GM23338 (cell line): Measurements from ENCODE around the gene XRRA1. TPM values are rescaled to one million over a fixed set of nuclear protein-coding genes. Genes with fewer than 3 reads are reported as not detected.

Experiments
- ATAC-seq: fragments of 200-7000 bp; cut with Tn5 transposase; 3 replicates; pipeline ENCODE4 v1.9.1; 2020
- DNase-seq: peaks from one replicate; pipeline ENCODE4 v3.0.0-alpha.2; 2015; ENCODE audit warnings: low spot score
- H2AFZ ChIP-seq: fragments of 200-600 bp; sonication (generic); 2 replicates; pipeline ENCODE4 v1.8.0; 2016; ENCODE audit warnings: antibody characterized with exemption, mild to moderate bottlenecking, moderate library complexity
- H3F3A ChIP-seq: fragments of 200-600 bp; sonication (generic); replicated peaks from 2 replicates; pipeline ENCODE4 v1.8.0; 2017; ENCODE audit warnings: antibody characterized with exemption, mixed run types, low read depth
- H3K27ac ChIP-seq: fragments of 200-600 bp; sonication (generic); 2 replicates; pipeline ENCODE4 v1.6.1; 2016; ENCODE audit warnings: low read depth
- H3K27me3 ChIP-seq: fragments of 200-600 bp; sonication (generic); 2 replicates; pipeline ENCODE4 v1.8.0; 2016; ENCODE audit warnings: mild to moderate bottlenecking, mixed run types, moderate library complexity; ENCODE audit not compliant: insufficient read depth
- H3K36me3 ChIP-seq: fragments of 200-600 bp; sonication (generic); 2 replicates; pipeline ENCODE4 v1.8.0; 2016; ENCODE audit warnings: mild to moderate bottlenecking; ENCODE audit not compliant: insufficient read depth
- H3K4me1 ChIP-seq: fragments of 200-600 bp; sonication (generic); 2 replicates; pipeline ENCODE4 v1.8.0; 2016; ENCODE audit warnings: mild to moderate bottlenecking, moderate library complexity; ENCODE audit not compliant: insufficient read depth
- H3K4me2 ChIP-seq: fragments of 200-600 bp; sonication (generic); 2 replicates; pipeline ENCODE4 v1.7.1; 2017; ENCODE audit warnings: mixed run types
- H3K4me3 ChIP-seq: fragments of 200-600 bp; sonication (generic); 2 replicates; pipeline ENCODE4 v1.6.1; 2016; ENCODE audit warnings: mixed run types
- H3K79me2 ChIP-seq: fragments of 200-600 bp; sonication (generic); replicated peaks from 2 replicates; pipeline ENCODE4 v1.8.0; 2017; ENCODE audit warnings: mild to moderate bottlenecking; ENCODE audit not compliant: insufficient read depth
- H3K9me2 ChIP-seq: fragments of 200-600 bp; sonication (generic); 2 replicates; pipeline ENCODE4 v1.8.0; 2017; ENCODE audit not compliant: insufficient read depth
- H4K20me1 ChIP-seq: fragments of 200-600 bp; sonication (generic); replicated peaks from 2 replicates; pipeline ENCODE4 v1.8.0; 2017; ENCODE audit warnings: mild to moderate bottlenecking; ENCODE audit not compliant: insufficient read depth
- H3K27ac Mint-ChIP-seq: 2 replicates; pipeline ENCODE4 v1.8.0; 2020; ENCODE audit warnings: inconsistent platforms, mild to moderate bottlenecking, moderate library complexity, mixed read lengths
- H3K27me3 Mint-ChIP-seq: 3 replicates; pipeline ENCODE4 v1.8.0; 2022; ENCODE audit warnings: low read depth, mild to moderate bottlenecking, moderate library complexity, mixed read lengths, inconsistent platforms; ENCODE audit not compliant: insufficient read depth, poor library complexity
- H3K36me3 Mint-ChIP-seq: 3 replicates; pipeline ENCODE4 v1.8.0; 2021; ENCODE audit warnings: low read depth, mild to moderate bottlenecking, inconsistent platforms, moderate library complexity, mixed read lengths
- H3K4me1 Mint-ChIP-seq: 3 replicates; pipeline ENCODE4 v1.8.0; 2020; ENCODE audit warnings: mild to moderate bottlenecking, inconsistent platforms, mixed read lengths
- H3K4me3 Mint-ChIP-seq: 3 replicates; pipeline ENCODE4 v1.8.0; 2021; ENCODE audit warnings: moderate library complexity, mild to moderate bottlenecking, inconsistent platforms, mixed read lengths
- H3K9me3 Mint-ChIP-seq: 3 replicates; pipeline ENCODE4 v1.8.0; 2020; ENCODE audit warnings: moderate library complexity, mild to moderate bottlenecking, inconsistent platforms, mixed read lengths
- CREB1 ChIP-seq: fragments of 250-450 bp; sonication (Bioruptor Pico); IDR thresholded peaks from 2 replicates; pipeline ENCODE4 v1.5.0; 2020; ENCODE audit warnings: low read depth, mild to moderate bottlenecking, moderate library complexity
- CTCF ChIP-seq, 2 experiments: fragments of 200-600 bp in 1 of 2; sonication (generic) in 1 of 2; conservative IDR thresholded peaks; 2 replicates each; pipeline versions ENCODE4 v1.5.1 to v1.6.1; 2016 to 2017; ENCODE audit warnings: antibody characterized with exemption in 2 of 2, low read depth in 2 of 2, mild to moderate bottlenecking in 2 of 2, moderate library complexity in 1 of 2
- ETS1 ChIP-seq: IDR thresholded peaks from 2 replicates; pipeline ENCODE4 v1.6.1; 2016; ENCODE audit warnings: antibody characterized with exemption
- EZH2phosphoT487 ChIP-seq: fragments of 200-600 bp; sonication (generic); IDR thresholded peaks from one replicate; pipeline ENCODE4 v1.8.1; 2018; ENCODE audit warnings: antibody characterized with exemption; ENCODE audit not compliant: unreplicated experiment
- NANOG ChIP-seq: IDR thresholded peaks from 2 replicates; pipeline ENCODE4 v1.6.1; 2016; ENCODE audit warnings: antibody characterized with exemption, borderline replicate concordance
- POLR2AphosphoS5 ChIP-seq: IDR thresholded peaks from 2 replicates; pipeline ENCODE4 v1.6.1; 2016; ENCODE audit warnings: antibody characterized with exemption, low read depth
- REST ChIP-seq: IDR thresholded peaks from one replicate; pipeline ENCODE4 v1.6.1; 2018; ENCODE audit warnings: antibody characterized with exemption; ENCODE audit not compliant: unreplicated experiment
- STAT1 ChIP-seq: IDR thresholded peaks from one replicate; pipeline ENCODE4 v1.6.1; 2016; ENCODE audit warnings: antibody characterized with exemption; ENCODE audit not compliant: unreplicated experiment
- ZNF114 ChIP-seq: fragments of 250-450 bp; sonication (Bioruptor Pico); IDR thresholded peaks from 2 replicates; pipeline ENCODE4 v1.5.0; 2020; ENCODE audit warnings: mild to moderate bottlenecking, moderate library complexity
- ZNF331 ChIP-seq: fragments of 250-450 bp; sonication (Bioruptor Pico); IDR thresholded peaks from 2 replicates; pipeline ENCODE4 v1.5.0; 2020; ENCODE audit warnings: low read depth, mild to moderate bottlenecking, moderate library complexity
- ZNF462 ChIP-seq: fragments of 250-450 bp; sonication (Bioruptor Pico); IDR thresholded peaks from 2 replicates; pipeline ENCODE4 v1.5.0; 2020; ENCODE audit warnings: mild to moderate bottlenecking, moderate library complexity
- polyA plus RNA-seq: library from polyadenylated mRNA; unstranded; fragments of >200 nt; fragmentation: Nextera tagmentation; extraction: Ambion mirVana; gene quantifications from 2 replicates; pipeline ENCODE4 v1.2.1, GENCODE V29; 2016
- total RNA-seq: library from RNA; depleted of rRNA; stranded (reverse); fragments of >200 nt; shearing (Covaris generic); gene quantifications from 2 replicates; pipeline ENCODE4 v1.2.3, GENCODE V29; 2014

Gene XRRA1
- total and polyA plus RNA-seq, 2 experiments from 2014 or later, result 4.9 to 5.4 TPM

- no peak for TF ChIP-seq ETS1
- TF ChIP-seq EZH2phosphoT487, result no peak
- no peak for TF ChIP-seq CTCF (conservative IDR thresholded peaks at IDR 0.05; ENCODE audit: low read depth in 2 of 2)
- TF ChIP-seq ZNF331, result no peak
- TF ChIP-seq POLR2AphosphoS5, result no peak
Measured at GRCh38 chr11:74816664-74817063, 132.2 kb downstream of the XRRA1 start (continued).

- ATAC-seq, result no peak
- H3K27me3 Mint-ChIP-seq, result no peaks in the 10 kb centered on the region
- no peaks in the 10 kb centered on the region for H3K4me1 Mint-ChIP-seq
- H3K4me1 ChIP-seq, result no peaks in the 10 kb centered on the region; the same call in 1 of the 2 replicates
- H3F3A ChIP-seq, result no peaks in the 10 kb centered on the region
- H3K4me2 ChIP-seq, result no peak overlapping the region
- no peaks in the 10 kb centered on the region for H3K27me3 ChIP-seq
- H3K36me3 ChIP-seq, result 0 out of 2 replicates have a peak, but pooled peaks cover 6% of the 10 kb centered on the region
- TF ChIP-seq ZNF331, result no peak
- TF ChIP-seq POLR2AphosphoS5, result no peak
- TF ChIP-seq EZH2phosphoT487, result no peak
- TF ChIP-seq CREB1, result no peak
- no peak for TF ChIP-seq NANOG
- no peak for TF ChIP-seq STAT1
- no peak for TF ChIP-seq REST
- TF ChIP-seq ZNF114 (CRISPR knock-in tag), result no peak
- TF ChIP-seq ZNF462, result no peak
- no peak overlapping the region for H3K4me3 Mint-ChIP-seq
- H3K9me3 Mint-ChIP-seq, result no peaks in the 10 kb centered on the region
- no peak overlapping the region for H2AFZ ChIP-seq
- peaks cover 7% of the 10 kb centered on the region for H4K20me1 ChIP-seq
- DNase-seq, result peak; percentile 9
- H3K27ac ChIP-seq, result no peak overlapping the region
- no peaks in the 10 kb centered on the region; the same call in 1 of the 3 replicates for H3K36me3 Mint-ChIP-seq
- H3K4me3 ChIP-seq, result no peak overlapping the region
- H3K9me2 ChIP-seq, result no peaks in the 10 kb centered on the region
- no peak overlapping the region for H3K27ac Mint-ChIP-seq
- no peaks in the 10 kb centered on the region for H3K79me2 ChIP-seq
Measured at GRCh38 chr11:74815966-74816365, 132.9 kb downstream of the XRRA1 start.
